HG03378 (cell line): ENCODE results near the gene ERBB4.
"Not testable (repeated sequence)": the region's sequence is repeated elsewhere in the genome, so short reads cannot be mapped to it uniquely, and the experiment has no call there.

Experiments
- ATAC-seq: cut with Tn5 transposase; IDR thresholded peaks from one replicate; pipeline ENCODE4 v1.9.1; 2021; ENCODE audit warnings: mild to moderate bottlenecking, moderate library complexity; ENCODE audit not compliant: unreplicated experiment

The ERBB4 gene

GRCh38 chr2:212228743-212229171 lies 309.8 kb downstream of the ERBB4 start:
- no peak for ATAC-seq

DNA sequence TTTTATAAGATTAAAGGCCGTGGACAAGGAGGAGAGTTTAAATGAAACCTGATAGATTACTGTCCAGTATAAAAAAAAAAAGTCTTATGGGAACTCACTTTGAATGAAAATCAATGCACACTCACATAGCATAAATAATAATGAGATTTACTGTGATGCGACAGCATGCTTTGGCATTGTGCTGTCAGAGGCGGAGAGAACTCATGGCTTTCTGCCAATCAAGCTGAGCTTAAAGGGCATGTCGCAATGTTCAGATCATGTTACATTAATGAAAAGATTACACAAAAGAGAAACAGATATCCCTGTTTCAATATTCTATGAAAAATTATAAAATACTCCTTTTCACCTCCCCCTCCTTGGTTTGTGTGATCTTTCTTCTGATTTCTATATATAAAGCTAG lies 310.8 kb downstream of the ERBB4 start:
- ATAC-seq = no peak

DNA sequence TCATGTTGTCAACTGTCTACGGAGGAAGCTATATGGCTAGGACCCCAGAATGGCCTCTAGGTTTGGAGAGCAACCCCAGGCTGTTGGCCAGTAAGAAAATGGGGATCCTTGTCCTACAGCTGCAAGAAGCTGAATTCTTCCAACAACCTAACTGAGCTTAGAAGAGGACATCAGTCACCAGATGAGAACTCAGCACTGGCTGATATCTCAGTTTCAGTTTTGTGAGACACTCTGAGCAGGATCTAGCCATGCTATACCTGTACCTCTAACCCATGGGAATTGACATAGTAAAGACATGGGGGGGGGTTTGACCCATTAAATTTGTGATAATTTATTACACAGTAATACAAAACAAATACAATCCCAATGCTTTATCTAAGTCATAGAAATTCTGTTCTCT lies 312.5 kb downstream of the ERBB4 start:
- no peak for ATAC-seq

DNA sequence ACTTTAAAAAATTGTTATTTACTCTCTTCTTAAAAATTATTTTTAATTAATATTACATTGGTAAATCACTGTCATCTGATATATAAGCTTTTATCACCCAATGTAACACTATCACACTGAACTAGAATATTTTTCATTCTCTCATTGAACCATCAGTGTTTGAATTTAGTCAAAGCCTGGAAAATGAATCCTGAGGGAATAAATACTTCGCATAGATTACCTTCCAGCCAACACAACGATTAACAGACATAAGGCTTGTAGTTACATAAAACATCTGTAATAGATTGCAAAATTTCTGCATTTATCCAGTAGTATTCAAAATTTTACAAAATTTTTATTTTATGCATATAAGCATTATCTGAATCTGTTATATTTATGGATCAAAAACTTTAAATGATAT lies 314.9 kb downstream of the ERBB4 start:
- no peak for ATAC-seq

GRCh38 chr2:212213191-212213590 lies 325.4 kb downstream of the ERBB4 start:
- ATAC-seq = peak; percentile 68

DNA sequence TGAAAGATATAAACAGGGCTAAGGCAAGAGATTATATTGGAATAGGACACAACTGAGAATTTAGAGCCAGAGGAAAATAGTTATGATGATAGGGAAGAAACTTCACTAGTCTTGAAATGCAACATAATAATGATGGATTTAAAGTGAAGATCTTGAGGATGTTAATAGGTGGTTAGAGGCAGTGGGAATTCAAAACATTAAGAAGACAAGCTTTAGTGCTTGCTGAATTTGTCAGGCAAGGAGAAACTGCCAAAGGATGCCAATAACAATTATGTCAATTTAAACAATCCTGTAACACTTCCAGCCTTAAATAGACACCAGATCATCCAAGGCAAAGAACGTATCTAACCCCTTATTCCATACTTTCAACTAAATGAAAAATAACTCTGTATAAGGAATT lies 330.1 kb downstream of the ERBB4 start:
- ATAC-seq = no peak

- ATAC-seq = no peak
These were observed 340.8 kb downstream of the ERBB4 start for GRCh38 chr2:212197776-212198175.

GRCh38 chr2:212195626-212196025 lies 343.0 kb downstream of the ERBB4 start:
- ATAC-seq = no peak

- no peak for ATAC-seq
These were observed 344.2 kb downstream of the ERBB4 start for GRCh38 chr2:212194396-212194795.

DNA sequence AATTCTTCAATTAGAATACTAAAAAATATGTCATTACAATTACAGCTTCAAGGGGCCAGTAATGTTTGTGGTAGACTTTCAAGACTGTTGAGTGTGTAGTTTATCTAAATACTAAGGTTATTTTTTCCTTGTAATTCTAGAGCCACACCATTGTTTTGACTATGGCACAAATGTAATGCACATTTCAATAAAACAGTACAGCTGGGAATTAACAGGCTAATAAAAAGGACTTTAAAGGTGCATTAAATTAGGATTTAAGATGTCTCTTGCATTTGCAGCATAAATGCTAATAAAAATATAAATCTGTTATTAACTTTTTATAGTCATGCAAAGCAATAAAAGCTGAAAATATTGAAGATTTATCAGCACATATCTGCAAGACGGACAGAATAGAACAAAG lies 344.8 kb downstream of the ERBB4 start:
- no peak for ATAC-seq

- no peak for ATAC-seq
These were observed 345.5 kb downstream of the ERBB4 start for GRCh38 chr2:212193056-212193455.

DNA sequence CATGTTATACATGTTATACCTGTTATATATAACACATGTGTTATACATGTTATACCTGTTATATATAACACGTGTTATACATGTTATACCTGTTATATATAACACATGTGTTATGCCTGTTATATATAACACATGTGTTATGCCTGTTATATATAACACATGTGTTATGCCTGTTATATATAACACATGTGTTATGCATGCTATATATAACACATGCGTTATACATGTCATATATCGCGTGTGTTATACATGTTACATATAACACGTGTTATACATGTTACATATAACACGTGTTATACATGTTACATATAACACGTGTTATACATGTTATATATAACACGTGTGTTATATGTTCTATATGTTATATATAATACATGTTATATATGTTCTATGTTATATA lies 347.2 kb downstream of the ERBB4 start:
- not testable (repeated sequence) for ATAC-seq

DNA sequence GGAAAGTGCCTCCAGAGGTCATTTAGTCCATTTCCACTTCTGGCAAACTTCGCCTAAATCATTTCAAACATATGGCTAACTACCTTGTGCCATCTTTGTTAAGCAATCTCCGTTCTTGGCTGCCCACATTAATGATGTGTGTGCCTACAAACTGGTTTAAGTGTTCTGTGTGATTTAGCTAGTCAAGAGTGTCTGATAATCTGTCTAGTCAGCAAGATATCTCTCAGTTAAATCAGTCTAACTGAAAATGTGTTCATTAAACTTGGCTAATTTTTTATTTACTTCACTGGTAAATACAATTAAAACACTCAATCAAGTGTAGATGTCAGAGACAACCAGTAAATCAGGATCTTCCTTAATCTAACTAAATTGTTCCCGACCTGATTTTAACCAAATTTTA lies 352.4 kb downstream of the ERBB4 start:
- no peak for ATAC-seq

GRCh38 chr2:212181646-212182045 lies 357.0 kb downstream of the ERBB4 start:
- no peak for ATAC-seq

DNA sequence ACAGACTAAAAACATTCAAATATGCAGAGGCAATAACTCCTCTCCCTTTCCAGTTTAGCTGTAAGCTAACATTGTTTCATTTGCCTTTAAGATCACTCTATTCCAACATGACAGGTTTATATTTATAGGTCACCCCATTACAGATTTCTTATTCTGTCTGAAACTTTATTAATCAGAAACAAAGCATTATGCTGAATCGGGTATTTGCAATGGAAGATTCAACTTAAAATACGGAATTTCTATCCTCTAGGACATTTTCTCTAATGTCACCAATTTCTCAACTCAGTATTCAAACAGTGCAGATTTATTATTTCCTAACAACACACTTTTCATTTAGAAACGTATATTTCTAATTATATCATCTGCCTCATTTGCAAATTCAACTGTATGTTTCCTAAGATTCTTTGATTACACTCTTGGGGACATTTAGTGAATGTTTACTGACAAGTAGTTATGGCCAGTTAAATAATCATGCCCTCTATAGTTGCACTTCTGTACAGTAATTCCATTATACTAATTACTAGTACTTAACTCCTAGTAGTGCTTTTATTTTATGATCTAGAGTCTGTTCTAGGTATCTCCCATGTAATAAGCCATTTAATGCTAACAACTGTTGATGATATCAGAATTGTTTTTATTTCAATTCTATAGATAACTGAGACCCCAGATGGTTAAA lies 358.1 kb downstream of the ERBB4 start:
- no peak for ATAC-seq

GRCh38 chr2:212177724-212178123 lies 360.9 kb downstream of the ERBB4 start:
- ATAC-seq = no peak

DNA sequence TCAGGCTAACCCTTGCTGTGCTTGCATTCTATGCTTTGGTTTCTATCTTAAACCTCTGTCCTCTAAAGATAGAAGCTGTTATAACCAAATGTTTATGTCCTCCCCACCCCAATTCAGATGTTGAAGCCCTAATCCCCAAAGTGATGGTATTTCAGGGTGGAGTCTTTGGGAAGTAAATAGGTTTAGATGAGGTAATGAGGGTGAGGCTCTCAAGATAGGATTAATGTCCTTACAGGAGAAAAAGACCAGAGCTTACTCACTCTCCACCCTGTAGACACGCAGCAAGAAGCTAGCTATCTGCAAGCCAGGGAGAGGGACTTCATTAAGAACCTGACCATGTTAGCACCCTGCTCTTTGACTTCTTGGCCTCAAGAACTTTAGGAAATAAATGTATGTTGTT lies 362.5 kb downstream of the ERBB4 start:
- ATAC-seq = no peak

- ATAC-seq = no peak
These were observed 364.7 kb downstream of the ERBB4 start for GRCh38 chr2:212173756-212174510.

DNA sequence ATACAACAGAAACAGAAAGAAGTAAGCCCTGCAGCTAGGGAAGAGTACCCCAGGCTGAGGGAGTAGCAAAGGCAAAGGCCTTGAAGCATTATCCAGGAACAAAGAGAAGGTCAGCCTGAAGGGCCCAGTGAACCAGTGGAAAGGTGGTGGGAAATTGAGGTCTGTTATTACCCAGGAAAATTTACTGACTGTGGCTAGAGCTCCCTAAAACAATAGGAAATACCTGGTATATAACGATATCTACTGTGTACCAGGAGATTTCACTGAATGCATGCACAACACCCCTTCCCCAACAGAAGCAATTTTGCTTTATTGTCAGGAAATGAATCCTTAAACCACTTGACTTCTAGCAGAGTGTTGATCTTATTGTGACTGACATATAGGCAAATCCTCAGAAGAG lies 365.3 kb downstream of the ERBB4 start:
- ATAC-seq = no peak

GRCh38 chr2:212170382-212170781 lies 368.2 kb downstream of the ERBB4 start:
- no peak for ATAC-seq

DNA sequence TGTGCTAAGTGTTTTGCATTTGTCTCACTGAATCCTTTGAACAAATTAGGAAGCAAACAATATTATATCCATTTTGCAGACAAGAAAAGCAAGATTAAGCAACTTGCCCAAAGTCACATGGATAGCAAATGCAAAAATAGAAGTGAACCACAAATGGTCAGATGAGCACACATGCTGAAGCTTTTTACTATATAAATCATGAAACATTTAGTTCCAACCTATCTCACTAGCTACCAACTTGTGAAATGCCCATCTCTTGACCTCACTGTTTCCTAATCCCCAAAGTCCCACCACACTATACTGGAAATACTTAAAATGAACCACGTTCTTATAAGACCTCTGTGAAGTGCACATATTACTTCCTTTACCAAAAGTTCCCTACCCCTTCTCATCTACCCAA lies 380.5 kb downstream of the ERBB4 start:
- no peak for ATAC-seq

DNA sequence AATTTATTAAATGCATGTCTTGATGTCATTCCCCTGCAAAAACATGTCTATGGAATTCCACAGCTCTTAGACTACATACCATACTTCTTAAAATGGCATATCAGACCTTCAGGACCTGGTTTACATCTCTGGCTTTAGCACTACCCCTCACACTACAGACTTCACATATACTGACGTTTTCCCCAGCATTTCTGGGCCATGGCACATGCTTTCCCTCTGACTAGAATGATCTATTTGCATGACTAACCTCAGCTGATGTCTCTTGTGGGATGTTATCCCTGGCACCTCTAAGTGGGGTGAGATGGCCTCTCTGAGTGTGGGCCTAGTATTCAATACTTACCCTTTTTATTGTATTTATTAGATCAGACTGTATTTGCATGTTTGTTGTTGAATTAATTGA lies 381.6 kb downstream of the ERBB4 start:
- no peak for ATAC-seq

- ATAC-seq = no peak
These were observed 382.5 kb downstream of the ERBB4 start for GRCh38 chr2:212156088-212156487.
